ENCODE measurements around the gene CD244. TPM values are rescaled to one million over a fixed set of nuclear protein-coding genes. Genes with fewer than 3 reads are reported as not detected.

Gene CD244
- total RNA-seq, 2 donors from 2014 or later: 0.78 to 2.2 TPM

GRCh38 chr1:160813215-160813614 lies 49.5 kb downstream of the CD244 start:
- H3K4me1 ChIP-seq (ENCODE audit: control insufficient read depth in 1 of 2, low read depth in 2 of 2): no peaks in the 10 kb centered on the region
- TF ChIP-seq, protein P1, sequence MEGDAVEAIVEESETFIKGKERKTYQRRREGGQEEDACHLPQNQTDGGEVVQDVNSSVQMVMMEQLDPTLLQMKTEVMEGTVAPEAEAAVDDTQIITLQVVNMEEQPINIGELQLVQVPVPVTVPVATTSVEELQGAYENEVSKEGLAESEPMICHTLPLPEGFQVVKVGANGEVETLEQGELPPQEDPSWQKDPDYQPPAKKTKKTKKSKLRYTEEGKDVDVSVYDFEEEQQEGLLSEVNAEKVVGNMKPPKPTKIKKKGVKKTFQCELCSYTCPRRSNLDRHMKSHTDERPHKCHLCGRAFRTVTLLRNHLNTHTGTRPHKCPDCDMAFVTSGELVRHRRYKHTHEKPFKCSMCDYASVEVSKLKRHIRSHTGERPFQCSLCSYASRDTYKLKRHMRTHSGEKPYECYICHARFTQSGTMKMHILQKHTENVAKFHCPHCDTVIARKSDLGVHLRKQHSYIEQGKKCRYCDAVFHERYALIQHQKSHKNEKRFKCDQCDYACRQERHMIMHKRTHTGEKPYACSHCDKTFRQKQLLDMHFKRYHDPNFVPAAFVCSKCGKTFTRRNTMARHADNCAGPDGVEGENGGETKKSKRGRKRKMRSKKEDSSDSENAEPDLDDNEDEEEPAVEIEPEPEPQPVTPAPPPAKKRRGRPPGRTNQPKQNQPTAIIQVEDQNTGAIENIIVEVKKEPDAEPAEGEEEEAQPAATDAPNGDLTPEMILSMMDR (IDR thresholded peaks at IDR 0.05): no peak
- H3K27ac ChIP-seq: no peak overlapping the region
- no peak for ATAC-seq (ENCODE audit: insufficient number of reproducible peaks, low FRiP score, low read depth)
- no peaks in the 10 kb centered on the region for H3K27me3 ChIP-seq (replicated peaks; ENCODE audit: insufficient read depth)
- H3K36me3 ChIP-seq: no peaks in the 10 kb centered on the region
- no peak for DNase-seq (ENCODE audit: low spot score)
- no peaks in the 10 kb centered on the region for H3K9me3 ChIP-seq
- no peak overlapping the region for H3K4me3 ChIP-seq

DNA sequence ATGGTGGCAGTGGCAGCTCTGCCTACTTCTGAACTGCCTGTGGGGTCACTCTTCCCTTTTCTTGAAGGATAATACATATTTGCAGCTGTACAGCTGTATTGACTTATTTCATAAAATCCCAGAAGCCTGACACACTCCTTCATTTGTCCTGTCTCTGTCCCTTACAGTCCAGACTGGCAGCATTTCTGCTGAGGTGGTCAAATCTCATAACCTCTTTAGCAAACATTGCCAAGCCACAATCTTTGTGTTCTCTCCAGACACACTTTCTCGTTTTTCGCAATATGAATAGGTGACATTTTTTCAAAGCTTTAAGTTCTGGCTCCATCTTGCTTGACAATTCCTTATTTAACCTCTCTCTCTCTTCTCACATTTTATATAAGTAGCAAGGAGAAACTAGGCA lies 51.5 kb downstream of the CD244 start:
- DNase-seq (ENCODE audit: low spot score) (no peak), ATAC-seq (ENCODE audit: insufficient number of reproducible peaks, low FRiP score, low read depth) (no peak)
- Histone ChIP-seq H3K4me1 (ENCODE audit: control insufficient read depth in 1 of 2, low read depth in 2 of 2) (no peaks in the 10 kb centered on the region), H3K27ac (no peak overlapping the region), H3K36me3 (no peaks in the 10 kb centered on the region), H3K27me3 (replicated peaks; ENCODE audit: insufficient read depth) (no peaks in the 10 kb centered on the region), H3K9me3 (peaks cover 8% of the 10 kb centered on the region), H3K4me3 (no peak overlapping the region)
- TF ChIP-seq, protein P1 (IDR thresholded peaks at IDR 0.05): no peak

- no peak overlapping the region for H3K4me3 ChIP-seq
- no peaks in the 10 kb centered on the region for H3K27me3 ChIP-seq (replicated peaks; ENCODE audit: insufficient read depth)
- ATAC-seq (ENCODE audit: insufficient number of reproducible peaks, low FRiP score, low read depth) (no peak), DNase-seq (ENCODE audit: low spot score) (no peak)
- no peaks in the 10 kb centered on the region for H3K36me3 ChIP-seq
- H3K4me1 ChIP-seq (ENCODE audit: control insufficient read depth in 1 of 2, low read depth in 2 of 2): no peaks in the 10 kb centered on the region
- no peak overlapping the region for H3K27ac ChIP-seq
- TF ChIP-seq, protein P1 (IDR thresholded peaks at IDR 0.05): no peak
- peaks cover 8% of the 10 kb centered on the region for H3K9me3 ChIP-seq
Observed at GRCh38 chr1:160810486-160810885, 52.2 kb downstream of the CD244 start.

DNA sequence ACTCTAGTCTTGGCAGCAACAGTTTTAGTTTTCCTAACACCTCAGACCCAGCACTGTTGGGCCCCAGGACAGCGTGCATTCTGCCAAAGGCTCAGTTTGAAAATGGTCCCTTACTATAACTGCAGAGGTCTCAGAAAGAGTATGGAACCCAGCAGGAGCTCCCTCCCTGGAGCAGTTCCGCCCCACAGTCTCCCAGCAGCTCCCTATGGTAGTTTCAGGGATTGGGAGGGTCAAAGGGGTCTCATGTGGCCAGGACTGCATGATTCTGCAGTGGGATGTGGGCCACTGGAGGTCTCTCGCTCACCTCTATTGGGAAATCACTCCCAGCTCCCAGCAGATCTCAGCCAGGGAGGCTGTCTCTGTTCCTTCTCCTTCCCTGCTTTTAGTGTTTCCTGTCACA lies 54.4 kb downstream of the CD244 start:
- ATAC-seq (ENCODE audit: insufficient number of reproducible peaks, low FRiP score, low read depth) (no peak), DNase-seq (ENCODE audit: low spot score) (no peak)
- no peaks in the 10 kb centered on the region for H3K36me3 ChIP-seq
- no peaks in the 10 kb centered on the region for H3K4me1 ChIP-seq (ENCODE audit: control insufficient read depth in 1 of 2, low read depth in 2 of 2)
- no peak overlapping the region for H3K27ac ChIP-seq
- peaks cover 8% of the 10 kb centered on the region for H3K9me3 ChIP-seq
- no peak overlapping the region for H3K4me3 ChIP-seq
- TF ChIP-seq, protein P1 (IDR thresholded peaks at IDR 0.05): no peak
- H3K27me3 ChIP-seq (replicated peaks; ENCODE audit: insufficient read depth): no peaks in the 10 kb centered on the region

GRCh38 chr1:160807738-160808137 lies 54.9 kb downstream of the CD244 start:
- peaks cover 8% of the 10 kb centered on the region for H3K9me3 ChIP-seq
- TF ChIP-seq, protein P1 (IDR thresholded peaks at IDR 0.05): no peak
- no peaks in the 10 kb centered on the region for H3K36me3 ChIP-seq
- H3K27me3 ChIP-seq (replicated peaks; ENCODE audit: insufficient read depth): no peaks in the 10 kb centered on the region
- ATAC-seq (ENCODE audit: insufficient number of reproducible peaks, low FRiP score, low read depth): no peak
- no peak for DNase-seq (ENCODE audit: low spot score)
- no peaks in the 10 kb centered on the region for H3K4me1 ChIP-seq (ENCODE audit: control insufficient read depth in 1 of 2, low read depth in 2 of 2)
- no peak overlapping the region for H3K4me3 ChIP-seq
- H3K27ac ChIP-seq: no peak overlapping the region

Measured in thoracic aorta (tissue), 2 donors.